Natural killer cell treated with Interleukin-12 subunit alpha and Interleukin-12 subunit beta and Interleukin-15 and Interleukin-18, amount 100 ng/mL, for 72 hours (primary cell): Measurements from ENCODE around the gene DOHH. TPM values are rescaled to one million over a fixed set of nuclear protein-coding genes. Genes with fewer than 3 reads are reported as not detected.

Source experiments
- ATAC-seq, 2 donors: fragments of 150-1000 bp; cut with Tn5 transposase in 1 of 2; sonication (Bioruptor Pico), chemical (Tn5 transposase) in 1 of 2; 2 replicates each; pipeline ENCODE4 v1.10.0; 2021
- DNase-seq: peaks from one replicate; pipeline ENCODE4 v3.0.0; 2022; ENCODE audit warnings: low spot score
- H3K27ac Mint-ChIP-seq, 2 donors: 1 replicate in 1 of 2; 2 replicates in 1 of 2; pipeline ENCODE4 v1.8.0; 2022; ENCODE audit warnings: mixed read lengths in 2 of 2, mild to moderate bottlenecking in 1 of 2, moderate library complexity in 1 of 2
- H3K27me3 Mint-ChIP-seq, 2 donors: 1 replicate in 1 of 2; 2 replicates in 1 of 2; pipeline ENCODE4 v1.8.0; 2022; ENCODE audit warnings: mixed read lengths in 2 of 2
- H3K36me3 Mint-ChIP-seq: one replicate; pipeline ENCODE4 v1.8.0; 2022; ENCODE audit warnings: mixed read lengths
- H3K4me1 Mint-ChIP-seq, 2 donors: 1 replicate in 1 of 2; 2 replicates in 1 of 2; pipeline ENCODE4 v1.8.0; 2022; ENCODE audit warnings: low read depth in 2 of 2, mixed read lengths in 2 of 2, mild to moderate bottlenecking in 1 of 2
- H3K4me3 Mint-ChIP-seq: one replicate; pipeline ENCODE4 v1.8.0; 2022; ENCODE audit warnings: mixed read lengths
- H3K9me3 Mint-ChIP-seq: 2 replicates; pipeline ENCODE4 v1.8.0; 2022; ENCODE audit warnings: mixed read lengths
- total RNA-seq, 2 donors: library from RNA; stranded (reverse); gene quantifications; one replicate each; pipeline ENCODE4 v1.2.3, GENCODE V29; 2022

Gene DOHH
- total RNA-seq, 2 donors from 2014 or later: 16.1 to 28.6 TPM

DNA sequence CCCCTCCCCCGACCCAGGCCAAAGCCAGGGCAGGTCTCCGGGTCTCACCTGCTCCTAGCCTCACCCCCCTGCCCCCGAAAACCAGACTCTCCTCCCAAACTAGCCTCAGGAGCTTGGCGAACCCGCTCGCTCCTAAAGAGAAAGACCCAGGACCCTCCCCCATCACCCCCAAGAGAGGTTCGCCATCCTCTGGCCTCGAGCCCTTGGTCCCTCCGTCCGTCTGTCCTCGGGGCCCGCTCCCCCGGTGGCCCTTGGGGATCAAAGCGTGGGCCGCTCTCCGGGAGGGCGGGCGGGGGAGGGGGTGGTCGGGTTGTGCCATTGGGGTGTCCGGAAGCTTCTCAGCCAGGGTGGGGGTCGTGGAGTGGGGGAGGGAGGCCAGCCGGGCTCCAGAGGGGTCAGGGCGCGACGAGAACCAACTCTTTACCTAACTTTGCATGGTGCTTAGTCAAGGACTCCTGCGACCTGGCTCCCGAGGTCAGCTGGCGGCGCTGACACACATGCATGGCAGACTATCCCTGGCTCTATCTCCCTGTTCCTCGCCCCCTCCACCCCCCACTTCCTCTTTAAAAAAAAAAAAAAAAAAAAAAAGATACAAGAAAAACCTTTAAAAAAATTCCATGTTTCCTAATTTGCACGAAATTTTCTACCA is 35.8 kb downstream of the DOHH start:
- Mint-ChIP-seq H3K4me3 (no peak overlapping the region), H3K4me1 (no peaks in the 10 kb centered on the region), H3K27ac (no peak overlapping the region), H3K9me3 (no peaks in the 10 kb centered on the region), H3K36me3 (peaks cover 4% of the 10 kb centered on the region), H3K27me3 (no peaks in the 10 kb centered on the region)
- DNase-seq (no peak), ATAC-seq (no peak)

DNA sequence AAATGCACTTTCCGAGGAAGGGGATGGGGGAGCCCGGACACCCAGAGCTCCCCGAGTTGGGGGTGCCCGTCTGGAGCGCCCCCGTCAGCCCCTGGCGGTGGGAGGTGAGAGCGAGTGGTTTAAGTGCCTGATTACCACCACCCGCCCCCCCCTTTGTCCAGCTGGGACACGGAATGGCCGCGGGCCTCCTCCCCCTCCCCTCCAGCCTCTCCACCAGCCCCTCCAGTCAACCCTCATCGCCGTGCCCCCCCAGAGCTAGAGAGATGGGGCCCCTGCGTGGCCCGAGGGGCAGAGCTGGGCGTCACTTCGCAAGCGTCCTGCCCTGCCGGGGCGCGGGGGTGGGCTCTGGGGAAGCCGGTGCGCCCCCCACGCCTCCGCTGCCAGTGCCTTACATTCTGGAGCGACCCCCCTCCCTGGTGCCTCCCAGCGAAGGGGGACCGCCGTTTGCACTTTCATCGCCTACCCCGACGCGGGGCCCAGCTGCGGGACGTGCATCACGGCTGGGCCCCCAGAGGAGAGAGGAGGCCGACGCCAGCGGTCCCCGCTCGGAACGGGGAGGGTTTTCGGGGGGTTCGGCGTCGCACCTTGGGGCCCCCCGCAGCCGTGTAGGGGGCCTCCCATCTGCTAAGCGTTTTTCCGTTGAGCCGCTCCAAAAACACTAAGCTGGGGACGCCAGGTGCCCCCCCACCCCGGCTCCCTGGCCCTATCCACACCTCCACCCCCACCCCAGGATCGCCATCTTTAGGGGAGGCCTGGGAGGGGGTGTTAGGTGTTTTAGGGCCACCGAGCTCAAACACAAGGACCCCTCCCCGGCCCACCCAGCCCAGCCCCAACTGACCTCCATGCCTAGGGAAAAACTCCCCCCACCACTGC is 36.5 kb downstream of the DOHH start:
- Mint-ChIP-seq H3K4me3 (no peak overlapping the region), H3K27me3 (no peaks in the 10 kb centered on the region), H3K9me3 (no peaks in the 10 kb centered on the region), H3K4me1 (peaks cover 0 to 3% of the 10 kb centered on the region in 2 donors), H3K36me3 (peaks cover 4% of the 10 kb centered on the region), H3K27ac (no peak overlapping the region)
- no peak for DNase-seq
- ATAC-seq: no peak

DNA sequence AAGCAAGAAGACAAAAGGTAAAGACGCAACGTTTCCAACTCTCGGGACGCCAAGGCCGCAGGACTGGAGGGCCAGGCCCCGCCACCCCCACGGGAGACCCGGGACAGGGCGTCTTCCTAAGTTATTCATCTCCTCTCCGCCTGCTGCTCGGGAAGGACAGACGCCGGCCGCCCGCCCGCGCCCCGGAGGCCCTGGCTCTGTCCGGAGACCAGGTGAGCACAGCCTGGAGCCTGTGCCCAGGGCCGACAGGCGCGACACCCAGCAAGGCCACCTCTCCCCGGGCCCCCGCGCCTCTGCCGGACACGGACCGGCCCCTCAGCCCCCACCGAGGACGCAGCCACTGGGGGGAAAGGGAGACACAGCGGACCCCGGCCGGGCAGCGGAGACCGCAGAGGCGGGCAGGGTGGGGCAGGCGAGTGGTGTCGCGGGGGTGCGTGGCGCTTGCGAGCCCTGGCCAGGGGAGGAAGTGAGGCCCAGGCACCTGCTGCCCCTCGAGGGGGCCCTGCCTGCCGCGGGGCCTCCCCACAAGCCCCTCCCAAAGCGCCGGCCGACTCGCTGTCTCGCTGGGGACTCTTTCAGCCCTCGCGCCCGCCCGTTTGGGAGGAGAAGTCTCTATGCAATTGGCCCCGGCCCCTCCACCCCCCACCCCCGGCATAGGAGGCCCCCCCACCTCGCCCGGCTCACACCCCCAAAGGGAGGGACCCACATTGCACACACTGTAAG is 37.3 kb downstream of the DOHH start:
- no peak for ATAC-seq
- H3K27ac Mint-ChIP-seq: no peak overlapping the region
- peaks cover 0 to 5% of the 10 kb centered on the region in 2 donors for H3K4me1 Mint-ChIP-seq
- no peaks in the 10 kb centered on the region for H3K9me3 Mint-ChIP-seq
- DNase-seq: no peak
- H3K4me3 Mint-ChIP-seq: no peak overlapping the region
- H3K36me3 Mint-ChIP-seq: peaks cover 4% of the 10 kb centered on the region
- no peaks in the 10 kb centered on the region for H3K27me3 Mint-ChIP-seq

DNA sequence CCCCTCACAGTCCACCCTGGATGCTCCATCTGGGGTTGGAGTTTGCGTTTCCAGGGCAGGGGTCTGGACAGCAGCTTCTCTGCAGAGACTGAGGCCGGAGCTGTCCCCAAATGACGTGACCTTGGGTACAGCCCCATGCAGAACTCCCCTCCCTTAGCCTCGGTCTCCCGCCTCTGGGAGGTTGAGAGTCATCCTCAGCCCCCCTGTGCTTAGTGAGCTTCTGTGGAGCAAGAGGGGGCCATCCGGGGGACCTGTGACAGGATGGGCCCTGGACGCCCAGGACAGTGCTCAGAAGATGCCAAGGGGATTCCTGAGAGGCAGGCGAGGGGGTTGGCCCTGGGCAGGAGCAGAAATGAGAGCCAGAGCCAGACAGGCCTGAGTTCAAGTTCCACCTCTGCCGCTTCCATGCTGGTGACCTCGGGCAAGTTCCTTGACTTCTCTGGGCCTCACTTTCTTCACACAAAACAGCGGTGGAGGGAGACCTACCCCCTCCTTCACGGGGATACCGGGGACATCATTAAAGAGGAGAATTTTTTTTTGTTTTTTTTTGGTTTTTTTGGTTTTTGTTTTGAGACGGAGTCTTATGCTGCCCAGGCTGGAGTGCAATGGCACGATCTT is 40.4 kb downstream of the DOHH start:
- H3K36me3 Mint-ChIP-seq: peaks cover 4% of the 10 kb centered on the region
- DNase-seq (no peak), ATAC-seq (peak in 1 of 2 donors; percentile 7)
- no peak overlapping the region for H3K27ac Mint-ChIP-seq
- H3K9me3 Mint-ChIP-seq: no peaks in the 10 kb centered on the region
- no peaks in the 10 kb centered on the region for H3K27me3 Mint-ChIP-seq
- no peak overlapping the region for H3K4me3 Mint-ChIP-seq
- peaks cover 0 to 7% of the 10 kb centered on the region in 2 donors for H3K4me1 Mint-ChIP-seq

DNA sequence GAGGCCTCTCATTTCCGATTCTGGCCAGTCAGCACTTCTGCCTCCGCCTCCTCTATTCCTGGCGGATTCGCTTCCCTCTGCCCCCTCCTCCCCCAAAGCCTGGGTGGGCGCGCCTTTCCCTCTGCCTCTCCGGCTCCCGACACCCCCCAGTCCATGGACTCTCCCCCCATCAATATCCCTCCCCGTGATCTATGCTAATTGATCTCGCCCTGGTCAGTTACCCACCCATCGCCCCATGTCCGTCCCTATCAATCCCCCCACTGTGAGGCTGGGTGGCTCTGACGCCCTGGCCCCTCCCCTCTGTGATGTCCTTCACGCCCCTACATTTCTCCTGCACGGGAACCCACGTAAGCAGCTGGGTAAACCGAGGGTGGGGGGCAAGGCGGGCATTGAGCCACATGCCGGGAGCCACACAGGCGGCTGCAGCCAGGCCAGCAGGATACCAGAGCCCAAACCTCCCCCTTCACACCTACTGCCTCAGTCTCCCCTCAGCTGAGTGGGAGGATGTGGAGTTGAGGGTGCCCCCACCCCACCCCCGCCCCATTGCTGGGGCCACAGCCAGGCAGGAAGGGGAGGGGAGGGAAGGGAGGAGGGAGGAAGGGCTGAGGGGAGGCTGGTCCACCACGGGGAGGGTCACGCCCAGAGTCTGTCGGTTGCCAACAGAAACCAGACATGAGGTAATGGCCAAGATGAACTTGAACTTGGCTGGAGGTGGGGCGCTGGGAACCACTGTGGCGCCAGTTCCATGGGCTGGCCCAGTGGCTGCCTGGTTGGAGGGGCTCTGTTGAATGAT is 41.2 kb downstream of the DOHH start:
- no peaks in the 10 kb centered on the region for H3K27me3 Mint-ChIP-seq
- peaks cover 0 to 7% of the 10 kb centered on the region in 2 donors for H3K4me1 Mint-ChIP-seq
- DNase-seq (no peak), ATAC-seq (no peak)
- H3K36me3 Mint-ChIP-seq: peaks cover 4% of the 10 kb centered on the region
- no peak overlapping the region for H3K4me3 Mint-ChIP-seq
- no peaks in the 10 kb centered on the region for H3K9me3 Mint-ChIP-seq
- H3K27ac Mint-ChIP-seq: no peak overlapping the region

DNA sequence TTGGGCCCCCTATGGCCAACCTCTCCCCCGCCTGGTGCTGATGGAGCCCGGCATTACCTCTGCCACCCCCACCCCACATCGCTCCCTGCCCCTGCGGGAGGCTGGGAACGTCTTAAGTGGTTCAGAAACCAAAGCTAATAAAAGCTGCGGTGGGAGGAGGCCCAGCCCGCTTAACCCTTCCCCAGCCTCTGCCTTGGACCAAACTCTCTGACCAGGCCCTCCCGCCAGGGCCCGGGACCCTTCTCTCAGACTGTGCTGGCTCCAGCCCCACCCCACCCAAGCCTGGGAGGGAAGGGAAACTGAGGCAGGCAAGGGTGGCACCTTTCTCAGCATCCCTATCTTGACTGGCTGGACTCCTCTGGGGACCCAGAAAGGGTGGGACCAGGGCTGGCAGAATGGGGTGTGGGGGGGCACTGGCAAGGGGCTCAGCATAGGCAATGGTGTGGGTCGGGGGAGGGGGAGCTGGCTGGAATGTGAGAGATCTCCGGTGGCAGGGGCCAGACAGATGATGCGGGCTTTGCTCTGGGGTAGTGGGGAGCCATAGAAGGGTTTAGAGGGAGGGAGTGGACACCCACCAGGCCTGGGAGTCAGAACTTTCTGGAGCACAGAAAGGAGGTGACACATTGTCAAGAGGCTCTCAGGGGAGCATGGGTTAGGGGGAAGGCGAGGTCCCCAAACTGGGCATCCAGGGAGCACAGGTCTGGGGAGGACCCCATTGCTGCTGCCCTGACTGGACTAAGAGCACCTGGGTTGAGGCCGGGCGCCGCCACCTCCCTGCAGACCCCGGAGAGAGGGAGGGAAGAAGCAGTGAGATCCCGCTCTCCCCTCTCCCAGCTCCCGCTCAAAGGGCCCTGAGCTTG is 42.0 kb downstream of the DOHH start:
- peaks cover 4% of the 10 kb centered on the region for H3K36me3 Mint-ChIP-seq
- ATAC-seq: no peak

DNA sequence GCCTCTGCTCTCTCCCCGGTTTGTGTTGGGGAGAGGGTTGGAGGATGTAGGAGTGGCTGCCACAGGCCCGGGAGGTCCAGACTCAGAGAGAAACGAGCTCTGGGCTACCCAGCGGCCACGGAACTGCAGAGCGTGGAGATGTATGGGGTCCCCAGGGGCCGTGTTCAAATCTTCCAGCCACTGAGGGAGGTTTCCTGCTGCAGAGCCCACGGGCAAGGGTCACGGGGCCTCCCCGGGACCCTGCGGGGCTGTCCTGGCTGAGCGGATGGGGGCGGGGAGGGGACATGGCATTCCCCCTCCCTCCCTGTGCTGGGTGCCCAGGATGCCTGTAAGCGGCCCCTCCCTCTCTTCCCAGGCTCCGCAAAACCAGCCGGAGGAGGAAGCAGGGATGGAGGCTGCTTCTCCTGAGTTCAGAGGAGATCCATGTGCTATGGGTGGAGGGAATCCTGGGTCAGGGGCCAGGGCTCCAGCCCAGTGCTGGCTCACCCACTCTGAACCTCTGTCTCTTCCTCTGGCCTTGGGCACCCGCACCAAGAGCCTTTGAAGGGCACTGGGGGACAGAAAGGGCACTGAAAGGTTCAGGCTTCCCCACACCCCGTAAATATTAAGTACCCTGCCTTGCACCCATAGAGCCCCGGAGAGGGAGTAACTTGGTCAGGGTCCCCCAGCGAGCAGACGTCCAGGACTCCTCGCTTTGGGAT is 42.8 kb downstream of the DOHH start:
- no peak overlapping the region for H3K27ac Mint-ChIP-seq
- ATAC-seq (no peak), DNase-seq (no peak)
- H3K4me3 Mint-ChIP-seq: no peak overlapping the region
- no peaks in the 10 kb centered on the region for H3K9me3 Mint-ChIP-seq
- H3K4me1 Mint-ChIP-seq: peaks cover 0 to 7% of the 10 kb centered on the region in 2 donors
- H3K27me3 Mint-ChIP-seq: no peaks in the 10 kb centered on the region
- peaks cover 3% of the 10 kb centered on the region for H3K36me3 Mint-ChIP-seq

More for the DNA sequence above, 42.0 kb downstream of the DOHH start:
- Mint-ChIP-seq H3K4me1 (peaks cover 0 to 7% of the 10 kb centered on the region in 2 donors), H3K4me3 (no peak overlapping the region), H3K27ac (no peak overlapping the region), H3K9me3 (no peaks in the 10 kb centered on the region), H3K27me3 (no peaks in the 10 kb centered on the region)
- DNase-seq: no peak

DNA sequence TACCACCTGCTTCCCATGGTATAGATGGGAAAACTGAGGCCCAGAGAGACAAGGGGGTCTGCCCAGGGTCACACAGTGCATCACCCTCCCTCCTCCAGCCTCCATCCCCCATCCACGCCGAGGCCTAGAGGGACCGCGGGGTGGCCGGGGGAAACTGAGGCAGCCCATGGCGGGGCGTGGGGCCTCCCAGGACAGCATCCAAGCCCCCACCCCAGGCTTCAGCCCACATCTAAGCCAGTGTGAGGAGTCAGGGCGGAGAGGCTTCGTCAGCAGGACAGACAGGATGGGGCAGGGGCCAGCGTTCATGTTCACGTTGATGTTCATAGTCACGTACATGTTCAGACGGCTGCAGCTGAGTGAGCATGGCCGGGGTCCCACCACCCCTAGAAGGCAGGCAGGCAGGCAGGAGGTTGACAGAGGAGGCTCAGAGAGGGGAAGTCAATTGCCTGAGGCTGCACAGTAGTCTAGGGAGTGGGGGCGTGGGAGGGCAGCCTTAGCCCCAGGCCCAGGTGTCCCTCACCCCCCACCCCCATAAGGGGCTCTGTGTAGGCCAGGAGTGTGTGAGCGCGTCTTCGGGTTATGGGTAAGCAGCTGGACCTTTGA is 43.4 kb downstream of the DOHH start:
- H3K4me1 Mint-ChIP-seq: peaks cover 0 to 7% of the 10 kb centered on the region in 2 donors
- no peak overlapping the region for H3K27ac Mint-ChIP-seq
- DNase-seq (no peak), ATAC-seq (no peak)
- no peaks in the 10 kb centered on the region for H3K27me3 Mint-ChIP-seq
- H3K9me3 Mint-ChIP-seq: no peaks in the 10 kb centered on the region
- no peaks in the 10 kb centered on the region for H3K36me3 Mint-ChIP-seq
- H3K4me3 Mint-ChIP-seq: no peak overlapping the region

DNA sequence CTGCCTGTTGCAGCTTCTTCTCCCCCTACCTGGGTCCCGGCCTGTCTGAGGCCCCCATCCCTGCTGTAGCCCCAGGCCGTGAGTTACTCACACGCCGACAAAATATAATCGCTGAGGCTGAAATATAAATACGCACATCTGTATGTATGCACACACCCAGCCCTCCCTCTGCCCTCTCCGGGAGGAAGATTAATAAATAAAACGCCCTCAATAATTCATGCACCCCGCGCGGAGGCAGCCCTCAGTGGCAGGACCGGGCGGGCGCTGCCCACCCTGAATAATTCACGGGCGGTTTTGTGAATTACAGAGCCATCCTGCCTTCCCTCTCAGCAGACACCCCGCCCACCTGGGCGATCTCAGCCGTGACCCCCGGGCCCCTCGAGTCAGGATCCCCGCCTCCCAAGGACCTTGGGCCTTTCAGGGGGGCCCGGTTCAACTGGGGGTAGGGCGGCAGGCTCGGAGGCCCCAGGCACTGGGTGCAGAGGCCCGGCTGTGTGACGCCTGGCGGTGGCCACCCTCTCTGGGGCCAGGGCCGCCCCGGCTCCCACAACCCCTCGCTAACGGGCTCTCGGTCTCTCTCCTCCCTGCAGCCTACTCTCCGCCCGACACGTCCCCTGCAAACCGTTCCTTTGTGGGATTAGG is 44.4 kb downstream of the DOHH start:
- DNase-seq: no peak
- no peaks in the 10 kb centered on the region for H3K36me3 Mint-ChIP-seq
- ATAC-seq: no peak
- H3K9me3 Mint-ChIP-seq: no peaks in the 10 kb centered on the region
- peaks cover 0 to 8% of the 10 kb centered on the region in 2 donors for H3K4me1 Mint-ChIP-seq
- H3K27me3 Mint-ChIP-seq: no peaks in the 10 kb centered on the region
- H3K27ac Mint-ChIP-seq: no peak overlapping the region
- no peak overlapping the region for H3K4me3 Mint-ChIP-seq

DNA sequence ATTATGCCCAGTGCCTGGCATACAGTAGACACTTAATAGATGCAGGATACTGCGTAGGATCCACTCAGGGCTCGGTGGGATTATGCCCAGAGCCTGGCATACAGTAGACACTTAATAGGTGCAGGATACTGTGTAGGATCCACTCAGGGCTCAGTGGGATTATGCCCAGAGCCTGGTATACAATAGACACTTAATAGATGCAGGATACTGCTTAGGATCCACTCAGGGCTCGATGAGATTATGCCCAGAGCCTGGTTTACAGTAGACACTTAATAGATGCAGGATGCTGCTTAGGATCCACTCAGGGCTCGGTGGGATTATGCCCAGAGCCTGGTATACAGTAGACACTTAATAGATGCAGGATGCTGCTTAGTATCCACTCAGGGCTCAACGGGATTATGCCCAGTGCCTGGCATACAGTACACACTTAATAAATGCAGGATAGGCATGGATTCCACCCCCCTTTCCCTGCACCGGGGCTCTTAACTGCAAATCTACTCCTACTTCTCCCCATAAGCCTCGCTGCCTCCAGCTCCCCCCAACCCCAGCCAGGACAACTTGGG is 45.0 kb downstream of the DOHH start:
- H3K27ac Mint-ChIP-seq: no peak overlapping the region
- H3K9me3 Mint-ChIP-seq: no peaks in the 10 kb centered on the region
- ATAC-seq: no peak
- no peak for DNase-seq
- H3K36me3 Mint-ChIP-seq: no peaks in the 10 kb centered on the region
- no peak overlapping the region for H3K4me3 Mint-ChIP-seq
- H3K27me3 Mint-ChIP-seq: no peaks in the 10 kb centered on the region
- H3K4me1 Mint-ChIP-seq: peaks cover 0 to 10% of the 10 kb centered on the region in 2 donors
